HG03565 (cell line): ENCODE data around the gene PTGER3.

Source experiments
- ATAC-seq: cut with Tn5 transposase; IDR thresholded peaks from one replicate; pipeline ENCODE4 v1.9.1; 2021; ENCODE audit warnings: mild to moderate bottlenecking, moderate library complexity; ENCODE audit not compliant: unreplicated experiment

Gene PTGER3

DNA sequence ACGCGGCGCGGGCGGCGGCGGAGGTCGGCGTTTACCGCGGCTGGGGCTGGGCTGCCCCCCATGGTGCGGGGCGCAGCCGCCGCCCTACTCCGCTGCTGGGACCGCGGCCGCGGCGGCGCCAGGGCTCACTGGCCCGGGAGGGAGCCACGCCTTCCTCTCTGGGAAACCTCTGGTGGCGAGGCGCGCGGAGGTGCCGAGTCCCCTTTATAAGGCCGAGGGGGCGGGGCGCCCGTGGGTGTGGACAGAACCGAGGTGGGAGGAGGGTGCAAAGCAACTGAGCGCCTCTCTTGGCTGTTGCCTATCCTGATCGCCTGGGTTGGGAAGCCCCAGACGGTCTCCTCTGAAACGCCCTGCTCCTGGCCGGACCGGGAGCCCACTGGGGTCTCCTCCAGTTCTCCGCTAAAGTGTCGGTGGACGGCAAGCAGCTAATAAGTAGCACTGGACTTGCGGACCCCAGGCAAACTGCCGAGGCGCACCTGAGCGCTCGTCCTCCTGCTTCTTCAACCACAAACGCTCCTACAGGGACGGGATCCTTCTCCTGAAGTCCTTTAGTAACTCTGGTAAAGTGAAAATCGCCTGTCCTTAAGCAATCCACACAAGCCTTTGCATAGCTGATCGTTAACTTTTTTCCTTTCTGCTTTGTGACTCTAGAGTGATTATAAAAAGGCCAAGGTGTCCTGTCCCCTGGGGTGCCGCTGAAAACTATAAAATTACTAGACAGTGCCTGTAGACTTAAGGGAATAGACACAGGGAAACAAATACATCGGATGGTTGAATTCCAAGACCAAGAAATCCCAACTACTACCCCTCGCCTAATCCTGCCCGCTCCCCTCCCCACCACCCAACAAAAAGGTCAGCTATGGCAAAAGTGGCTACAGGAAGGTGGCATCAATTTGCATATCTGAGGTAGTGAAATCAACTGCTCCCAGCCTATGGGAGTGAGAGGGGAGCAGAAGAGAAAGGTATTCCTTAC is at the start of gene PTGER3:
Gene PTGER3 (minus strand): TSS at position 182 of the 973 bp plus-strand sequence. CDS start 239 bp downstream, outside the sequence.
- ATAC-seq = no peak

GRCh38 chr1:71094913-71095312 is 47.3 kb upstream of the PTGER3 start:
- ATAC-seq = no peak

DNA sequence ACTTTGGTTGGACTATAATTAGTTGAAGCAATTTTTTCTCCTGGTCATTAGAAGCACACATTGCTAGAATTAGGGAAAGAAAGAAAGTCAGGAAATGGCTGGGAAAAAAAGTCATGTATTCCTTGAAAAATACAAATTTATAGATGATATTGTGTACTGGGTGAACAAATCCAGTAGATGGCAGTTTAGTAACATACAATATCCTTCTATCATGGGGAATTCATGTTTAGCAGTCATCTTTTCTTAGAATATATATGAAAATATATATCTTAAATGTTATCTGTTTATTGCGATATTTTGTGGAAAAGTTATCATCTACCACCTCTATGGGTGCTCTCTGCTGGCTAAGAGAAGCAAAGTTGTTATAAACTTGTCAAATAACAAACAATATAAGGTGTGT is 46.3 kb upstream of the PTGER3 start:
- no peak for ATAC-seq

GRCh38 chr1:71089536-71090270 is 42.1 kb upstream of the PTGER3 start:
- ATAC-seq = no peak

DNA sequence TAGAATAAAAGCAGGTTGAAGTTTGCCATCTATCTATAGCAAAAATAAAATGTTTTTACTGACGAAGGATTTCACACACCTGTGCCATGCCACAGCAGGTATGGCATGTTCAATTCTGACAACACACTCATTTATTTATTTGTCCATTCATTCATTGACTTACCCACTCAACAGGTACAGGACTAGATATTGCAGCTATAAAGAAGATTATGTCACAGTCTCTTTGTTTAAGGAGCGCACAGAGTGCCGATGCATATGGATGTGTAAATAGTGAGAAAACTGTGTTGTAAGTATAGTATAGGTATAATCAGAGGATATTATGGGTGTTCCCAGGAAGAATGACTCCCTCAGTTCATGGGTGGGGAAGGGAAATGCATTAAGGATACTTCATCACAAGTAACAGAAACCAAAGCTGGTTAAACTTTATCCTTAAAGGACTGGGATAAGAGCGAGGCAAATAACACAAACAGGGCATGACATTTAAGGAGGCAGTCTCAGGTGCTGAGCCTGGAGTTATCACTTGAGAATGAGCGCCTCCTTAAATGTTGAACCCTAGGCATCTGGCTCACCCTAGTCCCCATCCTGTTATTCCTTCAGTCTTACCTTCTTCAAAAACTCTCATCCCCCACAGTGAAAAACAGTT is 41.1 kb upstream of the PTGER3 start:
- ATAC-seq = no peak

GRCh38 chr1:71087713-71088112 is 40.1 kb upstream of the PTGER3 start:
- ATAC-seq = no peak

DNA sequence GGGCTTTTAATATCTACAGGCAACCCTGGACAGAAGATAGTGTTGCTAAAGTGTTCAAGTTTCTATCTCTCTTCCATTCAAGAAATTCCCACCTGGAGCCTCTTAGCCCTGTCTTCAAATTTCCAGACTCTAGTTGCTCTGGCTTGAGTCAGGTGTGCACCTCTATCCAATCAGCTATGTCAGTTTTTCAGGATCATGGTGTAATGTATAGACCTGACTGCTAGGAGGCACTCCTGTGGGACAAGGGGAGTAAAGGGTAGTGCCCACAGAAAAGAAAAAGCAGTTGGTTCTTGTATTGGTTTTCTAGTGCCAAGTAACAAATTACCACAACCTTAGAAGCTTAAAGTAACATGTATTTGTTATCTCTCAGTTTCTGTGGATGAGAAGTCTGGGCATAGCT is 39.4 kb upstream of the PTGER3 start:
- no peak for ATAC-seq

- ATAC-seq = no peak
These were observed 38.7 kb upstream of the PTGER3 start for GRCh38 chr1:71086331-71086730.

DNA sequence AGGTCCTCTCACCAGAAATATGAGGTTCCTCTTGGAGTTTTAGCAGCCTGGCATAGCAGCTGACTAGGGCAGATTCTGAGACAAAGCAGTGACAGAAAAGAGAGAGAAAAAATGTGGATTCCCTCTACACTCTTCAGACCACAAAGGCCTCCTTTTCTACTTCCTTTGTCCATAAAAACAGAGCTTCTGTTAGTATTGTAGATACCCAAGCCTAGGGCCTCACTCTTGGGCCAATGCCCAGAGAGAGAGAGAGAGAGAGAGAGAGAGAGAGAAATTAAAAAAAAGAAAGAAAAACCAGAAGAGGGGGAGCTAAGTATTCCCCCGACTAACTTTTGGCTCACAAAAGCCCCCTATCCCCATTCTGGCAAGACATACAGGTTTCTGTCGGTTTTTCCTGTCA is 35.7 kb upstream of the PTGER3 start:
- no peak for ATAC-seq

GRCh38 chr1:71081697-71082080 is 34.1 kb upstream of the PTGER3 start:
- ATAC-seq = no peak

GRCh38 chr1:71080739-71081696 is 33.4 kb upstream of the PTGER3 start, which contains the start of gene ZRANB2:
TSS of gene ZRANB2 (minus strand) at chr1:71081035. CDS start at chr1:71080995, 40 bp downstream.
- peak; percentile 99 for ATAC-seq

DNA sequence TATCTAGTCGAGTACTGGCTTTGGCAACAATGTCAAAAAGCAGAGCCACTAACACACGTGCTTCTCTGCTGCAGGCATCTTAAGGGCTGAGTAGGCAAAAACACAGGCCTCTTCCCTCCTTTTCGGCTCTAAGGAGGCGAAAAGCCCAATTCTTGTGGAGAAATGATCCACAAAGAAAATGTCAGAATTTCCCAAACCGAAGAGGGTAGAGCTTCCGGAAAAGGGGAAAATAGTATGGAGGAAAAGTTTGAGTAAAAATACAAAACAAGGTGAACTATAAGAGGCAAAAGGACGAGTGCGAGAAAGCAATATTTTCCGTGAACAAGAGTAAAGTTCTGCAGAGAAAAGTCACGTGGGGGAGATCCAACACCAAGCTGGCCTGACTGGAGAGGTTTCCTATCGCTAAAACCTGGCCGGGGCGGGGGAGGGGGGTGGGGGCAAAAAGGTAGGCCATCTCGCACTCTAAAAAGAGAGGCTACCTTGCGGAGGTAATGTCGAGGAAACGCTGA is 32.7 kb upstream of the PTGER3 start:
- no peak for ATAC-seq

DNA sequence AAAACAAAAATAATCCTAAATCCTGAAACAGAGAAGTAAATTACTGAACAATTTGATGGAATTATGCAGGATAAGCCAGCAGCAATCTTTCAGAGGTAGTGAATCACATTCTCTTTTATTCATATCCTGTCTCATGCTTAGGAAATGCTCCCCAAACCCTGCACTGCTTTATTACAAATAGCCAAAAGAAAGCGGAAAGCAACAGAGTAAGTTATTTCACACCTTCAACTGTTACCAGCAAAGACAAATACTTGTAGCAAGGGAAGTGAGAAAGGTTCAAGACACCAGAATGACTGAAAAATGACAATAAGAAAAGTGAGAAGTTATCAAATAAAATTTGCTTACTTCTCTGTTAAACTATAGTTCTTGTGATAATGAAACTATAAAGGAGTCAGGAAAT is 27.1 kb upstream of the PTGER3 start:
- no peak for ATAC-seq

DNA sequence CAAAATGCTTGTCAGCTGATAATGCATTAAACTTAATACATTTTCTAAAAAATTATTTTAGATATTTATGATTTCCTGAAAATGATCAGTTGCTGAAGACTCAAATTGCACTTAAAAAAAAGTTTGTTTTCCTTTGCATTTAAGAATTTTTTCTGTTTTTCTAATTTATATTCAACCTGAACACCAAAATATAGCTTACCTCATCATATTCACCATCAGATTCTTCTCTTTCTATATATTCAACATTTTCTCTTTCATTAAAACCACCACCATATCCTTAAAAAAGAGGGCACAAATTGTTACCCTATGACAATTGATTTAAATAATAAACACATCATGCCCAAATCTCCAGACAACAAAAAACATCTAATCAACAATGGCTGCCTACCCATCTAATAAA is 24.7 kb upstream of the PTGER3 start:
- ATAC-seq = no peak

DNA sequence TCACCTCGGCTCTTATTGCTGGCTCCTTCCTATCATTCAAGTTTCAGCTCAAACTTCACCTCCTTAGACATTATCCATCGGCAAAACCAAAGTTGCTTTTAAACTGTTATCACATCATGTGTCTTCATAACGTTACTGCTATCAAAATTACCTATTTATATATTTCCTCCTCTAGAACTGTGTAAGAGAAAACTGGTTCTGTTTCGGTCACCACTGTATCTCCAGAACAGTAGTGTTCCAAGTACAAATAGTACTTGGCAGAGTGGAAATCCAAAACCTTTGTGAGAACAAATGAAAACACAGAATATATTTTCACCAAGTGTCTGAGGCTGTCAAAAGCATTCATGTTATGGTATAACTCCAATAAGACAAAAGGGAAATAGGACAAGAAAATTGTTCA is 24.1 kb upstream of the PTGER3 start:
- no peak for ATAC-seq

DNA sequence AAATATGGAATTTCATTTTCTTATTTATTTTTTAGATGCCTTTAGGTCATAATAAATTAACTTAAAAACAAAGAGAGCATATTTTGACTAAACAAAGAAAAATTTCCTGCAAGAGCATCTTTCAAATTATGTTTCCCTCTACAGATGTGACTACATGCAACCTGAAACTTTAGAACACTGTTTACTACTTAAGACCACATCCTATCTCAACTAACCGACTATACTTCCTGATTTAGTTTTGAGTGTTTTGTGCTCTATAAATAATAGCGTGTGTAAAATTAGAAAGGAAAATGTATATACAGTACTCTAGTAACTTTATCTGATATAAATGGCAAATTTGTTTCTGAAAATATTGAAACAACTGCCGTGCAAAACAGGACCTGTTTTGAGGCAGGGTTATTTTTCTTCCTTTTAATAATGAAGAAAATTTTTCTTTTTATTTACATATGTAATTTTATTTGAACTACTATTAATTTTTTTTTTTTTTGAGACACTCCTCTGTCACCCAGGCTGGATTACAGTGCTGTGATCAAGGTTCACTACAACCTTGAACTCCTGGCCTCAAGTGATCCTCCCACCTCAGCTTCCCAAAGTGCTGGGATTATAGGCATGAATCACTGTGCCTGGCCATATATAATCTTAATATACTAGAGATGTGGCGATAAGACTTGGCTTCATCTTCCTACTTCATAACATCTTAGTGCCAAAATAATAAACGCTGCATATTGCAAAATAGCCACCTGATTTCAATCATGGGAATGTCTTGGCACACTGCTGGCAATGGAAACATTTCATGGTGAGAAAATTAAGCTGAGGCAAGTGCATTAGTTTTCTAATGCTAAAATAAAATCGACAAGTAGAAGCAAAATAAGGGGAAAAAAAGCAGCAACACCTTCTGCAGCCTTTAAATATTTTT is 21.0 kb upstream of the PTGER3 start:
- peak; percentile 94 for ATAC-seq

DNA sequence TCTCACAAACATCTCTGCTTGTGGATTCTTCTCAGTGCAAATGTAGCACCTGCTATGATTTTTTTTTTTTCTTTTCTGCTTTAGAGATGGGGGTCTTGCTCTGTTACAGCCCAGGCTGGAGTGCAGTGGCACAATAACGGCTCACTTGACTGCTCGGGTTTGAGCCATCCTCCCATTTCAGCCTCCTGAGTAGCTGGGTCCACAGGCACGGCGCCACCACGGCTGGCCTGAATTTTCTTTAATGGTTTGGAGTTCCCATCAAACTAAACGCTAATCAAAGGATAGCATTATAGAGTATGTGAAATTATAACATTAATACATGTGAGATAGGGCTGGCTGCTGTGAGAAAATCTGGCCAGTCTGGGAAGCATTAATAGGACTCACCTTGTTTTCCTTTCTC is 7.2 kb upstream of the PTGER3 start:
- no peak for ATAC-seq

- no peak for ATAC-seq
These were observed 6.7 kb upstream of the PTGER3 start for GRCh38 chr1:71054281-71054731.

DNA sequence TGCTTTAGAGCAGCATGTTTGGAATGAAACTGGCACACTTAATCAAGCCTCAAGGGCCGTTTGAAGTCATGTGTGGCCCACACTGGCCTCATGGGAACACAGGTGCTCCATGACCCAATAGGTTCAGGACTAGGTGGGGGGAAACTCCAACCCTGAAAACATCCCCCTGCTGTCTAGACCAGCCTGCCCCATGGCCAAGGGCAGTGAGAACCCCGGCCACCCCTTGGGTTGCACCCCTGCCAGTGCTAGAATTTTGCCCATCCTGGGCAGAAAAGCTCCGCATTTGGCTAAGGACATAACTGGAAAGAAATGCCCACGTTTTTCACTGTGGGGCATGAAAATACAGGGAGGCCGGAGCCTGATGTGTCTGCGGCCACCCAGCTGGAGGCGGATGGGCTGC is 6.1 kb upstream of the PTGER3 start:
- no peak for ATAC-seq
